ENCODE measurements around the gene ADAMTSL3.

ADAMTSL3 gene, protein sequence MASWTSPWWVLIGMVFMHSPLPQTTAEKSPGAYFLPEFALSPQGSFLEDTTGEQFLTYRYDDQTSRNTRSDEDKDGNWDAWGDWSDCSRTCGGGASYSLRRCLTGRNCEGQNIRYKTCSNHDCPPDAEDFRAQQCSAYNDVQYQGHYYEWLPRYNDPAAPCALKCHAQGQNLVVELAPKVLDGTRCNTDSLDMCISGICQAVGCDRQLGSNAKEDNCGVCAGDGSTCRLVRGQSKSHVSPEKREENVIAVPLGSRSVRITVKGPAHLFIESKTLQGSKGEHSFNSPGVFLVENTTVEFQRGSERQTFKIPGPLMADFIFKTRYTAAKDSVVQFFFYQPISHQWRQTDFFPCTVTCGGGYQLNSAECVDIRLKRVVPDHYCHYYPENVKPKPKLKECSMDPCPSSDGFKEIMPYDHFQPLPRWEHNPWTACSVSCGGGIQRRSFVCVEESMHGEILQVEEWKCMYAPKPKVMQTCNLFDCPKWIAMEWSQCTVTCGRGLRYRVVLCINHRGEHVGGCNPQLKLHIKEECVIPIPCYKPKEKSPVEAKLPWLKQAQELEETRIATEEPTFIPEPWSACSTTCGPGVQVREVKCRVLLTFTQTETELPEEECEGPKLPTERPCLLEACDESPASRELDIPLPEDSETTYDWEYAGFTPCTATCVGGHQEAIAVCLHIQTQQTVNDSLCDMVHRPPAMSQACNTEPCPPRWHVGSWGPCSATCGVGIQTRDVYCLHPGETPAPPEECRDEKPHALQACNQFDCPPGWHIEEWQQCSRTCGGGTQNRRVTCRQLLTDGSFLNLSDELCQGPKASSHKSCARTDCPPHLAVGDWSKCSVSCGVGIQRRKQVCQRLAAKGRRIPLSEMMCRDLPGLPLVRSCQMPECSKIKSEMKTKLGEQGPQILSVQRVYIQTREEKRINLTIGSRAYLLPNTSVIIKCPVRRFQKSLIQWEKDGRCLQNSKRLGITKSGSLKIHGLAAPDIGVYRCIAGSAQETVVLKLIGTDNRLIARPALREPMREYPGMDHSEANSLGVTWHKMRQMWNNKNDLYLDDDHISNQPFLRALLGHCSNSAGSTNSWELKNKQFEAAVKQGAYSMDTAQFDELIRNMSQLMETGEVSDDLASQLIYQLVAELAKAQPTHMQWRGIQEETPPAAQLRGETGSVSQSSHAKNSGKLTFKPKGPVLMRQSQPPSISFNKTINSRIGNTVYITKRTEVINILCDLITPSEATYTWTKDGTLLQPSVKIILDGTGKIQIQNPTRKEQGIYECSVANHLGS (N-terminal part only)

GRCh38 chr15:83653639-83654378 is at the start of gene ADAMTSL3:
ADAMTSL3 (plus strand) TSS chr15:83654123; CDS start chr15:83655762, 1,639 bp downstream.
- DNase-seq, result no peak

DNA sequence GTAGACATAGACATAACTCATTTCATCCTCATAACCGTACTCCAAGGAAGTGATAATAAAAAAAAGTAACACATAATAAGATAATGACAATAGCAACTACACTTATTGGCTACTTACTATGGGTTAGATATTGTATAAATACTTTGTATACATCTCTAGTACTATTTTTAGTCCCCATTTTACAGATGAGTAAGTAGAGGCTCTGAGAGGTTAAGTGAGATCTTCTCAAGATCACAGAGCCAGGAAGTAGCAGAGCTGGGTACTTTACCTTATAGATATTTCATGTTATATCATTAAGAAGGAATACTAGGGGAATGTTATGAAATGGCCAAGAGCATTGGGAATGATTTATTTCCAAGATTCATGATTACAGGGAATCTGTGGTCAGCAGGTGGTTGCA is 49.4 kb upstream of the ADAMTSL3 start:
- DNase-seq, result no peak

DNA sequence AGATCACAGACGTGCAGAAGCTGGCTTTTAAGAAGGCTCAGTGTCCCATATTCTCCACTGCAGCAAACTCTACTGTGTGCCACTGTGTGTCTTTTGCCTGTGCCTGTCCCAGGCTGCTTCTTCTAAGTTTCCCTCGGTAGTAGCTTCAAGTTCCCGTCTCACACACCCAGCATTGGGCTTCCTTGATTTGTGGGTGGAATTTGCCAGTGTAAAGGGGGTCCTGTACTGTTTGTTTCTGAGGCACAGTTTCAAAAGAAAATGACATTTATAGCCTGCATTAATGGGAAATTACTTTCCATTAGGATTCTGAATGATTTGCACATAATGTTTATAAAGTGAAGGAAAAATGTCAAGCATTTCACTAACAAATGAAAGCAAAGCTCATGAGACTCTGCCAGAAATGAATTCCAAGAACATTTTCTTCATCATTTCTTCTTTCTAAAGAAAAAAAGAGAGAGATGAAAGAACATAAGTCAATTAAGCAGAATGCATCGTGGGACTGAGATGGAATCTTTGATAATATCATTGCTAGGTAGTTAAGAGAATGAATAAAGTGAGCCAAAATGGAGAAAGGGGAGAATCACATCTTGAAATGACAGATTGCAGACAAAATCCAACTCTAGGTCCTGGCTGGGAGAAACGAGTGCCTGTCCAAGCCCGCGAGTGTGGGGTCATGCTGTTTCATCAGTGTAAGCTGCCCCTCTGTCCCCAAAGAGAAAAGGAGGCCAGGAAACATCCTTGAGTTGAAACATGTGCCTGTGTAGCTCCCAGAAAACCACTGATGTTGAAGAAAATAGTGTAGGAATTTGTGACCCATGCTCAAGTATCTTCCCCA is 48.6 kb upstream of the ADAMTSL3 start:
- DNase-seq, result no peak

DNA sequence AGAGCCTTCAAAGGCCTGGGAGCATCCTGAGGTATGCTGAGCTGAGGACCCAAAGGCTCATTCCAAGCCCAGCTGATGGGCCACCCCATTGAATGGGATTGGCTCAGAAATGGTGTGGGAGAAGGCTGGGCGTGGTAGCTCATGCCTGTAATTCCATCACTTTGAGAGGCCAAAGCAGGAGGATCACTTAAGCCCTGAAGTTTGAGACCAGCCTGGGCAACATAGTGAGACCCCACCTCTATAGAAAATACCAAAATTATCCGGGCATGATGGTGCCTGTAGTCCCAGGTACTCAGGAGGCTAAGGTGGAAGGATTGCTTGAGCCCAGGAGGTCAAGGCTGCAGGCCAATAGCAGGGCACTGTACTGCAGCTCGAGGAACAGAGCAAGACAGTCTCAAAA is 43.8 kb upstream of the ADAMTSL3 start:
- no peak for DNase-seq

- no peak for DNase-seq
These were observed 42.8 kb upstream of the ADAMTSL3 start for GRCh38 chr15:83610901-83611685.

- no peak for DNase-seq
These were observed 41.7 kb upstream of the ADAMTSL3 start for GRCh38 chr15:83612226-83612625.

- DNase-seq, result no peak
These were observed 40.9 kb upstream of the ADAMTSL3 start for GRCh38 chr15:83612898-83613635.

- no peak for DNase-seq
These were observed 40.2 kb upstream of the ADAMTSL3 start for GRCh38 chr15:83613714-83614113.

GRCh38 chr15:83616840-83617239 is 37.1 kb upstream of the ADAMTSL3 start:
- DNase-seq, result no peak

DNA sequence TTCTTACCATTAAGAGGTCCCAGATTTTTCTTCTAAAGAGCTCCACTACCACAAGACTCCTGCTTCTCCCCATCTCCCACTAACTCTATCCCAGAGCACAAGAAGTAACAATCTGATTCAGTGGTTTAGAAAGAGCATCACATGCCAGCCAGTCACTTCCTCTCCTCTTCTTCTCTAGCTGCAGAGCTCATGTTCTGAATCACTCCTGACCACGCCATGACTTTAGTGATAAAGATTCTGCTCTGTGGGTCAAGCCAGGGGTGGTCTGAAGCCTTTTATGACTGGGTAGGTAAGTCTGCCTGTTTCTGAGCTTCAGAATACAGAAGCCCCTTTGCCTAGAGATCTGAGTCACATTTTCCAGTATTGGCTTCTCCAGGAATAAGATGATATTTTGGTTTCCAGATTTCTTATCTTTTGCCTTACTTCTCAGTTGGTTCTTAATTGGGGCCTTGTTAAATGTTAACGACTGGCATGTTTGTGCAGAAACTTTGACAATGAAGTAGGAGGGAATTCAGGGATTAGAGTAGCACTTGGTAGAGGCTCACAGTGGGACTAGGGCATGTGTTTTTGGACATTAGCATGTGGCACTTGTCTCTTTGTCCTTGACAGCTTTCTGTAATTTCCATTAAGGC is 27.6 kb upstream of the ADAMTSL3 start:
- DNase-seq, result no peak

DNA sequence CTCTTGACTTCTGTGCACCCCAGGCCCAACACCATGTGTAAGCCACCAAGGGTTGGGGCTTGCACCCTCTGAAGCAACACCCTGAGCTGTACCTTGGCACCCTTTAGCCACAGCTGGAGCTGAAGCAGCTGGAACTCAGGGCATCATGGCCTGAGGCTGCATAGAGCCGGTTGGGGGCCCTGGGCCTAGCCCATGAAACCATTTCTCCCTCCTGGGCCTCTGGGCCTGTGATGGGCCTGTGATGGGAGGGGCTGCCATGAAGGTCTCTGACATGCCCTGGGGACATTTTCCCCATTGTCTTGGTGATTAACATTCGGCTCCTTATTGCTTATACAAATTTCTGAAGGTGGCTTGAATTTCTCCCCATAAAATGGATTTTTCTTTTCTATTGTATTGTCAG is 22.4 kb upstream of the ADAMTSL3 start:
- no peak for DNase-seq

GRCh38 chr15:83643201-83643600 is 10.7 kb upstream of the ADAMTSL3 start:
- DNase-seq, result no peak

DNA sequence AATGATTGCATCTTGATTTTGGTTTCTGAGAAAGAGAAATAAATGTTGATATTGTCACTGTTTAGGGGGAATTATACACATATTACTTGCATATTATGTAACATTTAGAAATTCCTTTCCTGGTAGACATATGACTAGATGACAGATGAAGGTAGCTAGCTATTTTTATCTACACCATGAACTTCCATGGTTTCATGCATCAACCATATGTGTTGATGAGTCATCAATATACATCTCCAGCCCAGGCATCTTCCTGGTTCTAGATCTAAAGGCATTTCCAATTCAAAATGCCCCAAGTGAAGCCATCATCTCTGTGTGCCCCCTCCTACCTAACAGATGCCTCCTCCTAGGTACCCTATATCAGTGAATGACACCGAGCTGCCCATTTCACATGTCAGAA is 9.5 kb upstream of the ADAMTSL3 start:
- no peak for DNase-seq

DNA sequence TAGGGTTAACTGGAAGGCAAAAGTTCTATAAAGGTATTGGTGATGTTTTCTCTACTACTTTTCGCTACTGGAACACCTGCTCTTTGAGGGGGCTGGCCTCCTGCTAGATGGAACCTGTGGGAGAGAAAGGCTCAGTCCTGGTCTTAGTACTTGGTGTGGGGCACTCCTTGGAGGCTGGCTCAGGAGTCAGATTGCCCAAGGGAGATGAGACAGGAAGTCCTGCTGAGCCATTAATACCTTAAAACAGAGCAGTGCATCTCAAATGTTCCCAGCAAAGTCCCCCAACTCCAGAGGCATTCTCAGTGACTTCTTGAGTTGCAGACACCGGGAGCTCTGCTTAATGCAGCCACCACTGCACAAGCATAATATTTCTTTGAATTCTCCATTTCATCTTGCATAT is 3.1 kb upstream of the ADAMTSL3 start:
- no peak for DNase-seq

GRCh38 chr15:83651541-83651940 is 2.4 kb upstream of the ADAMTSL3 start:
- no peak for DNase-seq

DNA sequence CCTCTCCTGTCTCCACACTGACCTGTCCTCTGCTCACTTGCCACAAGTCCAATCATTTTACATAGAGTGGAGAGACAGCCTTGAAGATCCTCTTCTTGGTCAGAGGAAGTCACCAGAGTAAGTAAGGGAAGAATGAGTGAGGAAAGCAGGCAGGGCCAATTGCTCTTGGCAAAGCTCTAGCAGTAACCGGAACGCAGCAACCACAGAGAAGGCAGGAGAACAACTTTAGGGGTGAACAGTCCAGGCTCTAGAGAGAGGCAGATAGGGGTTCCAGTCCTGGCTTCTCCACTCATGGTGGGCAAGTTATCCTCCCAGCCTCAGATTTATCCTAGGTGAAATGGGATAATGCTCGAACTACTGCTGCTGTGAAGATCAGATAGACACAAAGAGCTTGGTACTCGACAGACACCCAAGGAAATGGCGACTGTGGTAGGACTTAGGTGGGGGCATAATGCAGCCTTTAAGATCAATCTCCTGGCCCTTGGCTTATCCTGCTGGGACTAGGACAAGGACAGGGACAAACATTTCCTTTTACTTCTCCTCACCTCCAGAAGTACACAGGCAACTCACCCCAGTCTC is 1.2 kb upstream of the ADAMTSL3 start:
- no peak for DNase-seq

DNA sequence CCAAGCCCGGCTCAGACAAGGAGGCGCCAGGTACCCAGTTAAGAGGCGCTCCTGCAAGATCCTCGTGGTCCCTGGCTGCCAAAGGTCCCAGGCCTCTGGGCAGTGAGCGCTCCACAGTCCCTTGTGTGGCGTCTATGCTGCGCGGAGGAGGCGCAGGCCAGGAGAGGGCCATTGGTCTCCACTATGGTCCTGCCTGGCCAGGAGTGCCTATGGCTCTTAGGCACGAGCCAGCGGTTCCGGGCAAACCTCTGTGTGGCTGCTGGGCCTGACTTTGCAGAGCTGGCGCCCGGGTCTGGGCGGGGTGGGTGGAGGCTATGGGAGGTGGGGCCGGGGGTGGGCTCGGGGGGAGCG is 660 bp upstream of the ADAMTSL3 start:
- no peak for DNase-seq

DNA sequence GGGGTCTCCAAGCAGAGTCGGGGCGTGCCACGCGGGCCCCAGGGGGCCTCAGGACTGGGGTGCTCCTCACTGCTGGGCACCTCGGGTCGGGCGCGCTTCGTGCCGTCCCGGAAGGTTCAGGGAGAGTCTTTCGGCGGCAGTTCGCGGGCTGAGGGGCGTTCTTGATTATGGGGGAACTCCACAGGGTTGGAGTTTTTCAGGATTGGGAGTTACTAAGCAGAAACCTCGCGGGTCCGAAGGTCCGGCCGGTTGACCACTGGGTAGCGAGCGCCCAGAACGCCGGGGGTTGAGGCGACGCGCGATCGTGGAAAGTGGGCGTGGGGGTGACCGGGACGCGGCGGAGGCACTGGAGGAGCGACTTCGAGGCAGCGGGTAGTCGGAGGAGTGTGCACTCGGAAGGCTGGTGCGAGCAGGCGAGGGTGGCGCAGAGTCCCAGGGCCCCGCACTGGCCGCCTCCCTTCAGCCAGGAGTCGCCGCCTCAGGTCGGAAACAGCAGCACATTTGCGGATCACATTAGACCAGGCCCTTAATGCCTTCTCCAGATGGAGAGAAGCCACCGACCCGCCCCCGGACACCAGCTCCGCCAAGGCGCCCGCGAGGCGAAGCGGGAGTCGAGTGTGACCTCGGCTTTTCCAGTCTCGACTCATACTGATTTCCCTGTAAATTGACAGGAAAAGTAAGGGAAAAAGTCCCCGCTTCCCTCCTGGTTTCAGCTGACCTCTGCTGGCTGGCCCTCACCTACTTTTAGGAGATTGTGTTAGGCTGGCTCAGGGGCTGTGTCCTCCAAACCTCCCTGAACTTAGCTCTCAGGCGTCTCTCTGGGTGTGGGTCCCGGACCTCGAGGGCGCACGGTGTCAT is 685 bp downstream of the ADAMTSL3 start:
- DNase-seq, result no peak
